Measurements from ENCODE around the gene DDX47.
A peak's percentile ranks its signal among the peaks of the same experiment; 100 is the strongest.

DDX47 gene

GRCh38 chr12:12784911-12785814, 28.0 kb upstream of the DDX47 start, which contains the start of gene APOLD1:
Gene APOLD1, plus strand, starts transcription at chr12:12785659. Its CDS starts 33 bp downstream, at chr12:12785692.
- Histone ChIP-seq H3K9me3 (ENCODE audit: control insufficient read depth, low read length) (no peaks in the 10 kb centered on the region), H3K27ac (ENCODE audit: insufficient read depth, low read depth, low read length, poor library complexity, severe bottlenecking) (peak within 1 kb of the TSS; percentile 27), H3K4me3 (ENCODE audit: insufficient read depth, low read depth, low read length) (peak within 1 kb of the TSS; percentile 33), H3K4me1 (ENCODE audit: control insufficient read depth, insufficient read depth, low read length) (peaks cover 6% of the 10 kb centered on the region), H3K36me3 (ENCODE audit: control insufficient read depth, insufficient read depth, low read length) (no peaks in the 10 kb centered on the region), H3K27me3 (ENCODE audit: control insufficient read depth, insufficient read depth, low read length, poor library complexity, severe bottlenecking) (peaks cover 32% of the 10 kb centered on the region)
- WGBS, 2 experiments: 25 to 32% methylated on average over 13 to 14 of the region's 14 CpGs

GRCh38 chr12:12786351-12786705, 26.8 kb upstream of the DDX47 start:
- H3K36me3 ChIP-seq (ENCODE audit: control insufficient read depth, insufficient read depth, low read length): no peaks in the 10 kb centered on the region
- H3K27ac ChIP-seq (ENCODE audit: insufficient read depth, low read depth, low read length, poor library complexity, severe bottlenecking): no peak overlapping the region
- H3K4me1 ChIP-seq (ENCODE audit: control insufficient read depth, insufficient read depth, low read length): peaks cover 6% of the 10 kb centered on the region
- peak overlapping the region; percentile 33 for H3K4me3 ChIP-seq (ENCODE audit: insufficient read depth, low read depth, low read length)
- H3K9me3 ChIP-seq (ENCODE audit: control insufficient read depth, low read length): no peaks in the 10 kb centered on the region
- peaks cover 32% of the 10 kb centered on the region for H3K27me3 ChIP-seq (ENCODE audit: control insufficient read depth, insufficient read depth, low read length, poor library complexity, severe bottlenecking)
- 81 to 86% methylated on average over 4 of the region's 4 CpGs for WGBS, 2 experiments

GRCh38 chr12:12786706-12787601, 26.2 kb upstream of the DDX47 start:
- 26 to 27% methylated on average over 80 of the region's 80 CpGs for WGBS, 2 experiments
- Histone ChIP-seq H3K4me3 (ENCODE audit: insufficient read depth, low read depth, low read length) (peak overlapping the region; percentile 33), H3K27me3 (ENCODE audit: control insufficient read depth, insufficient read depth, low read length, poor library complexity, severe bottlenecking) (peaks cover 32% of the 10 kb centered on the region), H3K36me3 (ENCODE audit: control insufficient read depth, insufficient read depth, low read length) (no peaks in the 10 kb centered on the region), H3K4me1 (ENCODE audit: control insufficient read depth, insufficient read depth, low read length) (peaks cover 10% of the 10 kb centered on the region), H3K27ac (ENCODE audit: insufficient read depth, low read depth, low read length, poor library complexity, severe bottlenecking) (no peak overlapping the region), H3K9me3 (ENCODE audit: control insufficient read depth, low read length) (no peaks in the 10 kb centered on the region)

GRCh38 chr12:12788131-12788530, 25.0 kb upstream of the DDX47 start:
- no peaks in the 10 kb centered on the region for H3K36me3 ChIP-seq (ENCODE audit: control insufficient read depth, insufficient read depth, low read length)
- no peak overlapping the region for H3K27ac ChIP-seq (ENCODE audit: insufficient read depth, low read depth, low read length, poor library complexity, severe bottlenecking)
- no peak overlapping the region for H3K4me3 ChIP-seq (ENCODE audit: insufficient read depth, low read depth, low read length)
- H3K9me3 ChIP-seq (ENCODE audit: control insufficient read depth, low read length): no peaks in the 10 kb centered on the region
- H3K27me3 ChIP-seq (ENCODE audit: control insufficient read depth, insufficient read depth, low read length, poor library complexity, severe bottlenecking): peaks cover 32% of the 10 kb centered on the region
- 94 to 99% methylated on average over 6 of the region's 6 CpGs for WGBS, 2 experiments
- peaks cover 15% of the 10 kb centered on the region for H3K4me1 ChIP-seq (ENCODE audit: control insufficient read depth, insufficient read depth, low read length)

- peaks cover 32% of the 10 kb centered on the region for H3K27me3 ChIP-seq (ENCODE audit: control insufficient read depth, insufficient read depth, low read length, poor library complexity, severe bottlenecking)
- H3K4me1 ChIP-seq (ENCODE audit: control insufficient read depth, insufficient read depth, low read length): peaks cover 15% of the 10 kb centered on the region
- no peak overlapping the region for H3K4me3 ChIP-seq (ENCODE audit: insufficient read depth, low read depth, low read length)
- whole genome bisulfite sequencing, 2 experiments: 25% methylated on average over 9 of the region's 9 CpGs
- H3K9me3 ChIP-seq (ENCODE audit: control insufficient read depth, low read length): no peaks in the 10 kb centered on the region
- H3K27ac ChIP-seq (ENCODE audit: insufficient read depth, low read depth, low read length, poor library complexity, severe bottlenecking): no peak overlapping the region
- H3K36me3 ChIP-seq (ENCODE audit: control insufficient read depth, insufficient read depth, low read length): no peaks in the 10 kb centered on the region
Observed at GRCh38 chr12:12788675-12789368, 24.3 kb upstream of the DDX47 start.

GRCh38 chr12:12790956-12791355, 22.2 kb upstream of the DDX47 start:
- 88 to 93% methylated on average over 4 of the region's 4 CpGs for WGBS, 2 experiments

GRCh38 chr12:12791756-12792369, 21.3 kb upstream of the DDX47 start:
- H3K27me3 ChIP-seq (ENCODE audit: control insufficient read depth, insufficient read depth, low read length, poor library complexity, severe bottlenecking): peaks cover 19% of the 10 kb centered on the region
- H3K36me3 ChIP-seq (ENCODE audit: control insufficient read depth, insufficient read depth, low read length): no peaks in the 10 kb centered on the region
- H3K27ac ChIP-seq (ENCODE audit: insufficient read depth, low read depth, low read length, poor library complexity, severe bottlenecking): no peak overlapping the region
- H3K4me3 ChIP-seq (ENCODE audit: insufficient read depth, low read depth, low read length): no peak overlapping the region
- H3K9me3 ChIP-seq (ENCODE audit: control insufficient read depth, low read length): no peaks in the 10 kb centered on the region
- WGBS, 2 experiments: 57 to 59% methylated on average over 7 of the region's 7 CpGs
- H3K4me1 ChIP-seq (ENCODE audit: control insufficient read depth, insufficient read depth, low read length): peaks cover 9% of the 10 kb centered on the region

More at GRCh38 chr12:12790956-12791355, 22.2 kb upstream of the DDX47 start:
- Histone ChIP-seq H3K27me3 (ENCODE audit: control insufficient read depth, insufficient read depth, low read length, poor library complexity, severe bottlenecking) (peaks cover 28% of the 10 kb centered on the region), H3K4me3 (ENCODE audit: insufficient read depth, low read depth, low read length) (no peak overlapping the region), H3K36me3 (ENCODE audit: control insufficient read depth, insufficient read depth, low read length) (no peaks in the 10 kb centered on the region), H3K27ac (ENCODE audit: insufficient read depth, low read depth, low read length, poor library complexity, severe bottlenecking) (no peak overlapping the region), H3K9me3 (ENCODE audit: control insufficient read depth, low read length) (no peaks in the 10 kb centered on the region), H3K4me1 (ENCODE audit: control insufficient read depth, insufficient read depth, low read length) (peaks cover 9% of the 10 kb centered on the region)

- H3K27ac ChIP-seq (ENCODE audit: insufficient read depth, low read depth, low read length, poor library complexity, severe bottlenecking): no peak overlapping the region
- no peaks in the 10 kb centered on the region for H3K9me3 ChIP-seq (ENCODE audit: control insufficient read depth, low read length)
- peaks cover 14% of the 10 kb centered on the region for H3K27me3 ChIP-seq (ENCODE audit: control insufficient read depth, insufficient read depth, low read length, poor library complexity, severe bottlenecking)
- H3K36me3 ChIP-seq (ENCODE audit: control insufficient read depth, insufficient read depth, low read length): no peaks in the 10 kb centered on the region
- no peak overlapping the region for H3K4me3 ChIP-seq (ENCODE audit: insufficient read depth, low read depth, low read length)
- 86 to 90% methylated on average over 6 of the region's 6 CpGs for WGBS, 2 experiments
- H3K4me1 ChIP-seq (ENCODE audit: control insufficient read depth, insufficient read depth, low read length): peaks cover 9% of the 10 kb centered on the region
Observed at GRCh38 chr12:12792421-12792820, 20.7 kb upstream of the DDX47 start.

GRCh38 chr12:12794686-12795085, 18.5 kb upstream of the DDX47 start:
- H3K36me3 ChIP-seq (ENCODE audit: control insufficient read depth, insufficient read depth, low read length): no peaks in the 10 kb centered on the region
- no peak overlapping the region for H3K27ac ChIP-seq (ENCODE audit: insufficient read depth, low read depth, low read length, poor library complexity, severe bottlenecking)
- peaks cover 9% of the 10 kb centered on the region for H3K4me1 ChIP-seq (ENCODE audit: control insufficient read depth, insufficient read depth, low read length)
- no peaks in the 10 kb centered on the region for H3K27me3 ChIP-seq (ENCODE audit: control insufficient read depth, insufficient read depth, low read length, poor library complexity, severe bottlenecking)
- no peaks in the 10 kb centered on the region for H3K9me3 ChIP-seq (ENCODE audit: control insufficient read depth, low read length)
- WGBS, 2 experiments: 96% methylated on average over 2 of the region's 2 CpGs
- no peak overlapping the region for H3K4me3 ChIP-seq (ENCODE audit: insufficient read depth, low read depth, low read length)
